T-helper 9 cell (primary cell): ENCODE measurements around the gene ZNF134.
A peak's percentile ranks its signal among the peaks of the same experiment; 100 is the strongest.

Experiments
- DNase-seq: peaks from one replicate; pipeline ENCODE4 v3.0.0-alpha.2; 2020
- total RNA-seq, 2 donors: gene quantifications; one replicate each; lab custom pipeline; 2026; lab: John Stamatoyannopoulos, UW

The ZNF134 gene
- 21.0 to 69.0 reads per million in 2 donors for total RNA-seq

- DNase-seq = peak; percentile 79
These were observed at the start of gene ZNF134 for GRCh38 chr19:57613941-57614743. TSS of gene ZNF134 (plus strand) at chr19:57614242. CDS start at chr19:57619469, 5,227 bp downstream.

- DNase-seq = no peak
These were observed 47.4 kb upstream of the ZNF134 start for GRCh38 chr19:57566396-57567265.

GRCh38 chr19:57570707-57571106 lies 43.3 kb upstream of the ZNF134 start:
- DNase-seq = no peak

GRCh38 chr19:57572415-57572947 lies 41.6 kb upstream of the ZNF134 start:
- no peak for DNase-seq

- DNase-seq = no peak
These were observed 37.4 kb upstream of the ZNF134 start for GRCh38 chr19:57576661-57577060.

GRCh38 chr19:57578487-57579205 lies 35.4 kb upstream of the ZNF134 start, which contains the start of gene ZNF416:
TSS of gene ZNF416 (minus strand) at chr19:57578911. CDS start at chr19:57578704, 207 bp downstream.
- DNase-seq = peak; percentile 86

GRCh38 chr19:57583104-57583520 lies 30.9 kb upstream of the ZNF134 start:
- DNase-seq = no peak

- DNase-seq = peak; percentile 66
These were observed 30.3 kb upstream of the ZNF134 start, which contains the start of gene ZIK1 for GRCh38 chr19:57583521-57584416. TSS of gene ZIK1 (plus strand) at chr19:57584145. CDS start at chr19:57584357, 212 bp downstream.

- DNase-seq = no peak
These were observed 26.5 kb upstream of the ZNF134 start for GRCh38 chr19:57587529-57587928.

- no peak for DNase-seq
These were observed 14.7 kb upstream of the ZNF134 start for GRCh38 chr19:57599377-57599760.

- DNase-seq = peak; percentile 63
These were observed 14.2 kb upstream of the ZNF134 start, which contains the start of gene ZNF530 for GRCh38 chr19:57599761-57600383. TSS of gene ZNF530 (plus strand) at chr19:57599885. CDS start at chr19:57604346, 4,461 bp downstream.

- no peak for DNase-seq
These were observed 7.1 kb upstream of the ZNF134 start for GRCh38 chr19:57606931-57607330.

GRCh38 chr19:57611113-57611512 lies 2.9 kb upstream of the ZNF134 start:
- no peak for DNase-seq

GRCh38 chr19:57615346-57615745 lies 1.3 kb downstream of the ZNF134 start:
- no peak for DNase-seq

GRCh38 chr19:57620673-57621348 lies 6.8 kb downstream of the ZNF134 start:
- DNase-seq = no peak

GRCh38 chr19:57623091-57623490 lies 9.0 kb downstream of the ZNF134 start:
- DNase-seq = no peak

- DNase-seq = peak; percentile 73
These were observed 19.2 kb downstream of the ZNF134 start, which contains the start of gene ZNF211 for GRCh38 chr19:57632987-57633831. TSS of gene ZNF211 (plus strand) at chr19:57633168. CDS start at chr19:57633347, 179 bp downstream.

- no peak for DNase-seq
These were observed 19.7 kb downstream of the ZNF134 start for GRCh38 chr19:57633832-57634131.

GRCh38 chr19:57637379-57637778 lies 23.3 kb downstream of the ZNF134 start:
- DNase-seq = no peak
